NK-92 treated with Interleukin-12 subunit alpha and Interleukin-12 subunit beta, amount 100 ng/mL, for 24 hours (cell line): Measurements from ENCODE around the gene MOAP1.
"Not testable (repeated sequence)": the region's sequence is repeated elsewhere in the genome, so short reads cannot be mapped to it uniquely, and the experiment has no call there.

Source experiments
- DNase-seq: peaks from one replicate; lab custom pipeline; 2025; lab: John Stamatoyannopoulos, UW

MOAP1 gene

GRCh38 chr14:93142854-93143652, 41.6 kb downstream of the MOAP1 start:
- no peak for DNase-seq

GRCh38 chr14:93137864-93138263, 46.8 kb downstream of the MOAP1 start:
- no peak for DNase-seq

- DNase-seq, result not testable (repeated sequence)
Observed at GRCh38 chr14:93136508-93136907, 48.2 kb downstream of the MOAP1 start.

GRCh38 chr14:93136009-93136408, 48.7 kb downstream of the MOAP1 start:
- no peak for DNase-seq

GRCh38 chr14:93135399-93135798, 49.3 kb downstream of the MOAP1 start:
- no peak for DNase-seq

- DNase-seq, result no peak
Observed at GRCh38 chr14:93133464-93133863, 51.2 kb downstream of the MOAP1 start.

GRCh38 chr14:93132472-93133065, 52.1 kb downstream of the MOAP1 start:
- no peak for DNase-seq
